ENCODE measurements around the gene TP53TG5. TPM values are rescaled to one million over a fixed set of nuclear protein-coding genes. Genes with fewer than 3 reads are reported as not detected.
A peak's percentile ranks its signal among the peaks of the same experiment; 100 is the strongest.

The TP53TG5 gene
- total and polyA plus RNA-seq, 2 donors (not counting 1 experiment from before 2014, with no cell fraction given) = 0.14 TPM; not detected in 1

GRCh38 chr20:45342855-45343531, 35.1 kb downstream of the TP53TG5 start:
- peak overlapping the region; percentile 83 for H3K27ac ChIP-seq (ENCODE audit: insufficient read depth, low read length)
- peaks cover 54% of the 10 kb centered on the region for H3K4me1 ChIP-seq (ENCODE audit: control insufficient read depth, extremely low read depth, insufficient read depth, low read length)
- peaks cover 95% of the 10 kb centered on the region for H3K79me2 ChIP-seq (ENCODE audit: control insufficient read depth, insufficient read depth, low read length)
- no peak overlapping the region for H2AFZ ChIP-seq (ENCODE audit: low read length)
- H3K9ac ChIP-seq (ENCODE audit: insufficient read depth, low read length) = peak overlapping the region; percentile 43
- peak overlapping the region; percentile 17 to 100 (median 63) for H3K4me3 ChIP-seq (replicated peaks in 1 of 4; ENCODE audit: control extremely low read depth in 1 of 4, insufficient read depth in 1 of 4, low read depth in 3 of 4, low read length in 4 of 4)
- DNase-seq (ENCODE audit: low read depth in 2 of 2) = no peak
- H3K27me3 ChIP-seq (ENCODE audit: control insufficient read depth, insufficient read depth, low read length) = no peaks in the 10 kb centered on the region
- TF ChIP-seq, protein P1, sequence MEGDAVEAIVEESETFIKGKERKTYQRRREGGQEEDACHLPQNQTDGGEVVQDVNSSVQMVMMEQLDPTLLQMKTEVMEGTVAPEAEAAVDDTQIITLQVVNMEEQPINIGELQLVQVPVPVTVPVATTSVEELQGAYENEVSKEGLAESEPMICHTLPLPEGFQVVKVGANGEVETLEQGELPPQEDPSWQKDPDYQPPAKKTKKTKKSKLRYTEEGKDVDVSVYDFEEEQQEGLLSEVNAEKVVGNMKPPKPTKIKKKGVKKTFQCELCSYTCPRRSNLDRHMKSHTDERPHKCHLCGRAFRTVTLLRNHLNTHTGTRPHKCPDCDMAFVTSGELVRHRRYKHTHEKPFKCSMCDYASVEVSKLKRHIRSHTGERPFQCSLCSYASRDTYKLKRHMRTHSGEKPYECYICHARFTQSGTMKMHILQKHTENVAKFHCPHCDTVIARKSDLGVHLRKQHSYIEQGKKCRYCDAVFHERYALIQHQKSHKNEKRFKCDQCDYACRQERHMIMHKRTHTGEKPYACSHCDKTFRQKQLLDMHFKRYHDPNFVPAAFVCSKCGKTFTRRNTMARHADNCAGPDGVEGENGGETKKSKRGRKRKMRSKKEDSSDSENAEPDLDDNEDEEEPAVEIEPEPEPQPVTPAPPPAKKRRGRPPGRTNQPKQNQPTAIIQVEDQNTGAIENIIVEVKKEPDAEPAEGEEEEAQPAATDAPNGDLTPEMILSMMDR (conservative IDR thresholded peaks at IDR 0.05 in 1 of 2, IDR thresholded peaks at IDR 0.05 in 1 of 2; ENCODE audit: low read depth in 1 of 2, low read length in 2 of 2) = no peak
- TF ChIP-seq EZH2 (IDR thresholded peaks at IDR 0.05; ENCODE audit: low read length, missing control alignments) = no peak
- no peaks in the 10 kb centered on the region for H3K9me3 ChIP-seq (ENCODE audit: control insufficient read depth, insufficient read depth, low read depth, low read length)
- peaks cover 15% of the 10 kb centered on the region for H3K36me3 ChIP-seq (ENCODE audit: control insufficient read depth, insufficient read depth, low read length)
- H3K4me2 ChIP-seq (ENCODE audit: extremely low read depth, insufficient read depth, low read length) = peak overlapping the region; percentile 95
- H4K20me1 ChIP-seq (ENCODE audit: control insufficient read depth, extremely low read depth, insufficient read depth, low read length) = no peaks in the 10 kb centered on the region

GRCh38 chr20:45341939-45342854, 35.9 kb downstream of the TP53TG5 start:
- peak overlapping the region; percentile 39 for H3K9ac ChIP-seq (ENCODE audit: insufficient read depth, low read length)
- H3K4me2 ChIP-seq (ENCODE audit: extremely low read depth, insufficient read depth, low read length) = peak overlapping the region; percentile 95
- no peaks in the 10 kb centered on the region for H4K20me1 ChIP-seq (ENCODE audit: control insufficient read depth, extremely low read depth, insufficient read depth, low read length)
- peaks cover 15% of the 10 kb centered on the region for H3K36me3 ChIP-seq (ENCODE audit: control insufficient read depth, insufficient read depth, low read length)
- peaks cover 61% of the 10 kb centered on the region for H3K4me1 ChIP-seq (ENCODE audit: control insufficient read depth, extremely low read depth, insufficient read depth, low read length)
- H3K27me3 ChIP-seq (ENCODE audit: control insufficient read depth, insufficient read depth, low read length) = no peaks in the 10 kb centered on the region
- peak in 1 of 2 donors; percentile 79 for DNase-seq (ENCODE audit: low read depth in 2 of 2)
- peaks cover 91% of the 10 kb centered on the region for H3K79me2 ChIP-seq (ENCODE audit: control insufficient read depth, insufficient read depth, low read length)
- no peak overlapping the region for H2AFZ ChIP-seq (ENCODE audit: low read length)
- TF ChIP-seq EZH2 (IDR thresholded peaks at IDR 0.05; ENCODE audit: low read length, missing control alignments) = no peak
- TF ChIP-seq, protein P1 (conservative IDR thresholded peaks at IDR 0.05 in 1 of 2, IDR thresholded peaks at IDR 0.05 in 1 of 2; ENCODE audit: low read depth in 1 of 2, low read length in 2 of 2) = no peak
- H3K4me3 ChIP-seq (replicated peaks in 1 of 4; ENCODE audit: control extremely low read depth in 1 of 4, insufficient read depth in 1 of 4, low read depth in 3 of 4, low read length in 4 of 4) = peak overlapping the region; percentile 5 to 100 (median 57)
- H3K9me3 ChIP-seq (ENCODE audit: control insufficient read depth, insufficient read depth, low read depth, low read length) = no peaks in the 10 kb centered on the region
- H3K27ac ChIP-seq (ENCODE audit: insufficient read depth, low read length) = peak overlapping the region; percentile 83

DNA sequence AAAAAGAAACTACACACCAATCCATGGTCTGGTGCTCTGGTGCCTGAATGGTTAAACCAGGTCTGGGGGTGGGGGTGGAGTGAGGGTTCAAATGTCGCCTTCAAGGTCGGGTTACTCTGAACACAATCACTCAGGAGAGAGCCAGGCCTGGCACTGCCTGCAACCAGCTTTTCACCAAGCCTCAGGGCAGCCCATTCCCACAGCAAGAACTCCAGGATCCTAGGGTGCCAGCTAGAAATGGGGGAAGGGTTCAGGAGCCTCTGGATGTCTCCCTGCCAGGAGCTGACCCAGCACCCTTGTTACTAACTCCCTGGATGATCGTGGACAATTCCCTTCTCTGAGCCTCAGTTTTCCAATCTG, 36.6 kb downstream of the TP53TG5 start:
- no peak for DNase-seq (ENCODE audit: low read depth in 2 of 2)
- Histone ChIP-seq H3K9ac (ENCODE audit: insufficient read depth, low read length) (no peak overlapping the region), H3K79me2 (ENCODE audit: control insufficient read depth, insufficient read depth, low read length) (peaks cover 90% of the 10 kb centered on the region), H3K27me3 (ENCODE audit: control insufficient read depth, insufficient read depth, low read length) (no peaks in the 10 kb centered on the region), H3K4me3 (replicated peaks in 1 of 4; ENCODE audit: control extremely low read depth in 1 of 4, insufficient read depth in 1 of 4, low read depth in 3 of 4, low read length in 4 of 4) (peak overlapping the region in 3 of 4 experiments; percentile 5 to 100 (median 97)), H3K4me2 (ENCODE audit: extremely low read depth, insufficient read depth, low read length) (peak overlapping the region; percentile 80), H3K27ac (ENCODE audit: insufficient read depth, low read length) (peak overlapping the region; percentile 79), H3K4me1 (ENCODE audit: control insufficient read depth, extremely low read depth, insufficient read depth, low read length) (peaks cover 68% of the 10 kb centered on the region), H3K9me3 (ENCODE audit: control insufficient read depth, insufficient read depth, low read depth, low read length) (no peaks in the 10 kb centered on the region), H2AFZ (ENCODE audit: low read length) (no peak overlapping the region), H3K36me3 (ENCODE audit: control insufficient read depth, insufficient read depth, low read length) (peaks cover 15% of the 10 kb centered on the region), H4K20me1 (ENCODE audit: control insufficient read depth, extremely low read depth, insufficient read depth, low read length) (no peaks in the 10 kb centered on the region)
- no peak for TF ChIP-seq EZH2 (IDR thresholded peaks at IDR 0.05; ENCODE audit: low read length, missing control alignments)
- TF ChIP-seq, protein P1 (conservative IDR thresholded peaks at IDR 0.05 in 1 of 2, IDR thresholded peaks at IDR 0.05 in 1 of 2; ENCODE audit: low read depth in 1 of 2, low read length in 2 of 2) = no peak

All from fibroblast of lung (primary cell).